ENCODE data around the gene TRIM67.
"Not testable (repeated sequence)": the region's sequence is repeated elsewhere in the genome, so short reads cannot be mapped to it uniquely, and the experiment has no call there.

The TRIM67 gene

DNA sequence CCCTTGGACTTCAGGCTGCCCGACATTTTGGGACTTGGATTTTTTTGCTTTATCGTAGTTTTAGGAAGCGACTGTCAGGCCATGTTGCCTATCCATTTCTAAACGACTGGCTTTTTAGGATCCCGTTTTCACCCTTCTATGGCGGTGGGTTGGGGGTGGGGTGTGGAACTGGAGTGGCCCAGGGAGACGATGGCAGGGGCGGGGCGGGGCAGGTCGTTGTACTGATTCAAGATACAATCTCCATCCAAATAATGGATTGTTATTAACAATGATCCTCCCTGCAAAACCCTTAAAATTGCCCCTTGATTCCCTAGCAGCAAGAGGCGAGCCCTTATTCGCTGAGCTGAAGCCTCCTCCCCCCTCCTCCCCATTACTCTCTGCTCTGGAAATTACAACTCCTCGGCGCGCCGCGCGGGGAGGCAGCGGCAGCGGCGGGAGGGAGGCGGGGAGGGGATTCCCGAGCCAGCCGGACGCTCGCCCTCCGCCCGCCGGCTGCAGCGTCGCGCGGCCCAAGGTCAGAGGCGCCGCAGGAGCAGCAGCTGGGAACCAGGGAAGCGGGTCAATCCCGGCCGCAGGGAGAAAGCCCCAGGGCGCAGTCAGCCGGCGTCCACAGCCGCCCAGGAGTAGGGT is at the start of gene TRIM67:
TSS of gene TRIM67 (plus strand) at position 392 of the 630 bp plus-strand sequence. CDS start 912 bp downstream, outside the sequence.
- no peak for DNase-seq (ENCODE audit: low read depth)

DNA sequence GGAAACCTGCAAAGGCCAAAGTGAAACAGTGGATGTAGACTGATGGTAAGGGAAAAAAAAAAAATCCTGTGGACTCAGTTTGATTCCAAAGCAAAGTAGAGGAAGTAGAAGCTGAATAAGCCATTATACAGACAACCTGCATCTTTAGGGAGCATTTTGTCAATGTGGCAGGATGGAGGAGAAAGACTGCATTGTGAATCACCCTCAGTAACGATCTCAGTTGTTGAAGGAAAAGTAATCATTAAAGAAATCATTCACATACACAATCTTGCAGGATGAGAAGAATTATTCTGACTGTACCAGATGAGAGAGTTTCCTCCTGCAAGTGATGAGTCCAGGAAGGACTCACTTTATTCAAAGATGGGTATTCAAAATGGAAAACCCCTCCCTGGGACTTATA is 45.1 kb upstream of the TRIM67 start:
- no peak for DNase-seq (ENCODE audit: low read depth)

DNA sequence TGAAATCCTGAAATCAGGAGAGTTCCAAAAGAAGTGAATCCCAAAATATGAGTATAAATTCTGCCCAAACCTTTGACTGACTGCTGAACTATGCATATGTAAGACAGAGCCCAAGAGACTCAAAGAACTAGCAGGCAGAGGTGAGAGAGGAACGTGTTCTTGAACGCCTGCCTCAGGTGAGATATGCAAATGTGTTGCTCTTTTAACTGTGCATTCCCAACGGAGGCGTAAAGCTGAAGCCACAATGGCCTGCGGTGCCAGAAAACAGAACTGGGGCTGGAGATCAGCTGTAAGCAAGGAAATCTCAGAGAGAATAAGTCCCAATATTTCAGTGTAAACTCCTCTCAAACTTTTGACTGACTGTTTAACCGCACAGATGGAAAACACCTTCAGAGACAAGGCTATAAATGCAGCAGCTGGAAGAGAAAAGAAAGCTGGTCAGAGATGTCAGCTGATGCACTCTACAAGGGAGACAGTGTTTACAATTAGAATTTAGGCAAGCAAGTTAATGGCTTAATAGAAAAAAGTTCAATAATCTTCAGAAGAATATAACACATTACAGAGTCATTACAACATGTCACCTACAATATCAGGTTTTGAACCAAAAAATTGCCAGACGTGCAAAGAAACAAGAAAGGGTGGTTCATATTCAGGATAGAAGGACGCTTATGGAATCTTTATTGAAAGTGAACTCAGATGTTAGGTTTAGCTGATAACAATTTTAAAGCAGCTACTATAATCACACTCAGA is 43.0 kb upstream of the TRIM67 start:
- DNase-seq (ENCODE audit: low read depth), result no peak

DNA sequence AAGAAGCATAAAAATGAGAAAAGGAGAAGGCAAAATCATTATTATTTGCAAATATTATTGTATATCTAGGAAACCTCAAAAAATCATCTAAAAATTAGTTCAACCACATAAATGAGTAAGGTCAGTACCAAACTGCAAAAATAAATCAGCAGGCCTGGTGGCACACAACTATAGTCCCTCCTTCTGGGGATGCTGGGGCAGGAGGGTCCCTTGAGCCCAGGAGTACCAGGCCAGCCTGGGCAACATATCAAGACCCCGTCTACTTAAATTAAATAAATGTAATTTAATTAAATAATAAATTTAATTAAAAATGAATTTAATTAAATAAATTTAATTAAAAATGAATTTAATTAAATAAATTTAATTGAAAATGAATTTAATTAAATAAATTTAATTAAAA is 40.3 kb upstream of the TRIM67 start:
- DNase-seq (ENCODE audit: low read depth), result no peak

- no peak for DNase-seq (ENCODE audit: low read depth)
Observed at GRCh38 chr1:231122143-231122542, 39.7 kb upstream of the TRIM67 start.

DNA sequence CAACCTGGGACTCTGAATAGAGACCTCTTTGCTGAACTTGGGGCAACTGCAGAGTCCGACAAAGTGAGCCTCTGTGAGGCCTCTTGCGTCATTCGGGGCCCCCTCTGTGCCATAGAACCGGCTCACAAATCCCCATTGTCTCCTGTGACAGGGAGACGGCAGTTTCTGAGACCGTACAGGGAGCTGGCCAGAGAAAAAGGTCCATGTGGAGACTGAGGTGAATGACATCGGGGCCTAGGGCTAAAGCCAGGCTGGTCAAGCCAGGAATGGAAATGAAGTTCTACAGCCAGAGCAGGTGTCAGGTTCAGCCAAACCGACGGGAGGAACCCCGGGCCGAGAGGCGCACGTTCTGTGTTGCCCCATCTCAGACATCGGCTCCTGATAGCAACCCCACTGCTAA is 37.1 kb upstream of the TRIM67 start:
- DNase-seq (ENCODE audit: low read depth), result no peak

DNA sequence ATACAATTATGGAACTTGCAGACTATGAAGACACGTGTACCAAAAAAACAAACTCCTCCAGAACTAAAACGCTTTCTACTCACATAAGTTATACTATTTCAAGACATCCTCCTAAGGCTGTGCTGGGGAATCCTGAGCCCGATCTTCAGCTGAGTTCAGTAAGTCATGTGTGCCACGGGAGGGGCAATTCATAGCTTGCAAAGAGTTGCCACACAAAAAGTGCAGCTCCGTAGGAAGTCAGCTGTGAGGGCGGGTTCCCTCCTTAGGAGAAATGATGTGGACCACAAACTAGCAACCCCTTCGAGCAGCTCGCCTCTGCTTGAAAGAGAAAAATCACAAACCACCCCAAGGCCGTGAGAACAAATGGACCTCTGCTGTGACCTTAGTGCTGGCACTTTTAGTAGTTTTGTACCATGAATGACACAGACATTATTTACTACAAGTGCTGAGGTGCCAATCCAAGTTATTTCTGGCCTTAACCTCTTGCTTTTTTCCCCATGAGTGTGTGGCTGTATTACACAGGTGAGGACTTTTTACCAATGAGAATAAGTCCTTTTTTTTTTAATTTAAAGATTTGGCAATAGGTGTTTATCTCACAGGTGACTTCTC is 35.8 kb upstream of the TRIM67 start:
- DNase-seq (ENCODE audit: low read depth), result no peak

DNA sequence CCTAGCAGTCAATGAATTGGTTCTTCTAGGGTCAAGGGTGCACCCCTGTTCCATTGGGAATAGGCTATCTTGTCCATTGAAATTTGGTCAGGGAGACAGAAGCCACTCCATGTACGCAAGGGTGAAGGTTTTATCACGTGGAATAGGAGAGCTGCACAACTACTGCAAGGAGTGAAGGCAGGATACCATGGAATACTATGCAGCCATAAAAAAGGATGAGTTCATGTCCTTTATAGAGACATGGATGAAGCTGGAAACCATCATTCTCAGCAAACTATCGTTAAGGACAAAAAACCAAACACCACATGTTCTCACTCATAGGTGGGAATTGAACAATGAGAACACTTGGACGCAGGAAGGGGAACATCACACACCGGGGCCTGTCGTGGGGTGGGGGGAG is 34.8 kb upstream of the TRIM67 start:
- not testable (repeated sequence) for DNase-seq (ENCODE audit: low read depth)

- DNase-seq (ENCODE audit: low read depth), result not testable (repeated sequence)
Observed at GRCh38 chr1:231128471-231128870, 33.4 kb upstream of the TRIM67 start.

DNA sequence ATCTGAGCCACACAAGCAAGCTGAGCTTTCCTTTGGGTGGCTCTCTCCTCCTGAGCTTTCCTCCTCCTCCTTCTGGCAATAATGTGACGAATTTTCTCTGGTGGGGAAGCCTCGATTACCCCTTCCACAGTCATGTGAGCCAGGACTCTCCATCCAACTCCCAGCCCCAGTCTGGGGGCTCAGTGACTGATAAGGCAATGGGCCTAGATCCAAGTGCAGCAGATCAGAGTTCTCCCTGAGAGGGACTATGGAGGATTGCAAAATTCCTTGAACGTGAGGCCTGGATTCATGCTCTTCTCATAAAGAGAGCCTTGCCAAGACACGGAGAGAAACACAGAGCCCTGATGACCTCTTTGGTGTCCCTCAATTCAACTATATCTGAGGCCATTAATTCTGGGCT is 31.3 kb upstream of the TRIM67 start:
- no peak for DNase-seq (ENCODE audit: low read depth)

- not testable (repeated sequence) for DNase-seq (ENCODE audit: low read depth)
Observed at GRCh38 chr1:231132591-231132990, 29.3 kb upstream of the TRIM67 start.

DNA sequence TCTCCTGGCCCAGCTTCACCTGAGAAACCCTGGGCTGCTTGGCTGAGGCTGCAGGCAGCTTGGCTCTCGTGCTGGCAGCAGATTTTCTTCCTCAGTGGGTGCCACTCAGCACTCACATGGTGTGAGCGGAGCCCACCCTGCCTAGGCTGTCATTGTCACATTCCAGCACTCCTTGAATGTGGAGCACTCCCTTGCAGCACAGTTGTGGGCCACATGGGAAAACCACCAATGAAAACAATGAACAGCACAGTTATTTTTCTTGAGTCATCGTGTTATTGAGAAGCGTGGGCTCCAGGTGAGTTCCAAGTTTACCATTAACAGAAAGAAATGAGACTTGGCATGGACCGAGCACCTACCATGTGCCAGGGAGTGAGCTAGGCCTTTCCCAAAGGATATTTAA is 27.2 kb upstream of the TRIM67 start:
- DNase-seq (ENCODE audit: low read depth), result no peak

GRCh38 chr1:231138236-231138635 is 23.6 kb upstream of the TRIM67 start:
- DNase-seq (ENCODE audit: low read depth), result no peak

DNA sequence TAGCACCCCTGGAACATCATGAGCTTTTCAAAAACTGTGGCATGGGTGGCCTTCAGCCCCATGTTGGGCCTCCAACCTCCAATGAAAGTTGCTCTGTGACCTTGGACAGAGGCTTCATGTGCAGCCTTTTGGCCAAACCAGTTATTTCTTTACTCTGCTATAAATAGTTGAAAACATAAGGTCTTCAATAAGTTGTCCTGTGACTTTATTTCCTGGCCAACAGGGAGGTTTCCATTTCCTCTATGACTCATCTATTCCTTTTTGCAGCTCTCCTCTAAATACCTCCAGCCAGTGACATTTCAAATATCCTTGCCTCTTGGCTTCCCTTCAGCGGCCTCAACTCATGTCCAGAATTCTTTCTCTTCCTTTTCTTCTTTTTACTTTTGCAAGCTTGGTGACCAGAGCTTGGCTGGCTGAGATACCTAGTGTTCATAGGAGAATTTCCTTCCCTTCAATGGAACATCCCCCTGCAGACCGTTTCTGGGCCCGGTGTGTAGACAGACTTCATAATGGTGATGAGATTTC is 22.7 kb upstream of the TRIM67 start:
- DNase-seq (ENCODE audit: low read depth), result no peak

DNA sequence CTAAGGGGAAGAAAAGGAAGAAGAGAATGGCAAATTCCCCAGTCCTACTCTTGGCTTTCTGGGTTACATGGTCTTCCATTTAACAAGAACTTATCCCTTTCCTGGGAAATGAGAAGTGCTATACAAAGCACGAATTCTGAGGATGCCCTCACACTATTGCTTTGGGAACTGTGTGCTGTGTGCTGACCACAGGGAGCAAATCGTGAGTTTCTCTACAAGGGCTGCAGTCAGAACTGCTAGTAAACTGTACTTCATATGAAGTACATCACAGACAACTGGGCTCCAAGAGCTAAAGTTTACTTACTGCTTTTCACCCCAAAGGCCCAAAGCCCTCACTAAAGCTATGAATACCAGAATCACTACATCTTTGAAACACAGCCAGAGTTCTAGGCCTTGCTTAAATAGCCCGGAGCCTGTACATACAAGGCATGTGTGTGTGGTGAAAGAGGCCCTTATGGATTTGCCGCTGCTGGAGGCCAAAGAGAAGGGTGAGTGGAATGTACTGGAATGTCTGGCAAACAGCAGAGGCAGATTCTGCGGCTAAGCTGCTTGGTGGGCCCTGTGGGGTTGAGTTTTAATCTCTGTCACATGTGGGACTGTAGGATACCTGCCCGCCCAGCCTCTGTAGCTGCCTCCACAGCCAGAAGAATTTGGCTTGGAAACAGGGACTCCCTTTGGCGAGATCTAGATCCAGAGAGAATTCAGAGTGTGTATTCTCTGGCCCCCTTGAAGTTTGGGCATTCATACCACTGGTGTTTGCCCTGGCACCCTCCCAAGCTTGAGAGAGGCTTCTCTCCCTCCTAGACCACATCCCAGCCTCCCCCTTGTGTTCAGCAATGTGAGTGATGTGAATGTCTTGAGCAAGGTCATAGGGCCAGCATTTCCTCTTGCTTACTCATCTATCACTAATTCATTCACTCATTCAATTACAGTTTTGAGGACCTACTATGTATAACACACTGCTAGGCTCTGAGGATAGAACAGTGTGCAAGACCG is 21.9 kb upstream of the TRIM67 start:
- no peak for DNase-seq (ENCODE audit: low read depth)

GRCh38 chr1:231144416-231145193 is 17.3 kb upstream of the TRIM67 start:
- DNase-seq (ENCODE audit: low read depth), result no peak

GRCh38 chr1:231147896-231148295 is 14.0 kb upstream of the TRIM67 start:
- DNase-seq (ENCODE audit: low read depth), result no peak

DNA sequence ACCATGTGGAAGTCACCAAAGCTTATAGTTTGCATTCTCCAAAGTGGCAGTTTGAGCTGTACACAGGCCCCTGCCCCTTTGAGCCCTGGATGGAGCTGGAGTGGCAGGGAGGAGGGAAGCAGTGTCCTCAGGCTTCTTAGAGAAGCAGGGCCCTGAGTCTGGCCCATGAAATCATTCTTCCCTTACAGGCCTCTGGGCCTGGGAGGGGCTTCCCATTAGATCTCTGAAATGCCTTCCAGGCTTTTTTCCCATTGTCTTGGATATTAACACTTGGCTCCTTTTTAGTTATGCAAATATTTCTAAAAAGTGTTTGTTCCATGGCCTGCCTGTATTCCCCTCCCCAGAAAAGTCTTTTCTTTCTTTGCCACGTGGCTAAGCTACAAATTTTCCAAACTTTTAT is 10.0 kb upstream of the TRIM67 start:
- no peak for DNase-seq (ENCODE audit: low read depth)

- no peak for DNase-seq (ENCODE audit: low read depth)
Observed at GRCh38 chr1:231153726-231154125, 8.1 kb upstream of the TRIM67 start.

GRCh38 chr1:231155808-231156207 is 6.0 kb upstream of the TRIM67 start:
- no peak for DNase-seq (ENCODE audit: low read depth)

- DNase-seq (ENCODE audit: low read depth), result no peak
Observed at GRCh38 chr1:231157311-231157710, 4.5 kb upstream of the TRIM67 start.
